Stimulated activated CD4-positive, alpha-beta T cell treated with anti-CD3 and anti-CD28 coated beads, TNF-alpha, amount 100 ng/mL, for 48 hours (primary cell): Measurements from ENCODE around the gene R3HCC1L.

Source experiments
- DNase-seq, 3 donors: peaks; one replicate each; pipeline ENCODE4 v3.0.0-alpha.2; 2020; ENCODE audit warnings: low read depth in 3 of 3

The R3HCC1L gene

GRCh38 chr10:98260350-98260749 is 125.9 kb downstream of the R3HCC1L start:
- no peak for DNase-seq

GRCh38 chr10:98260752-98261151 is 126.3 kb downstream of the R3HCC1L start:
- no peak for DNase-seq

- DNase-seq, result no peak
Observed at GRCh38 chr10:98261436-98262277, 127.2 kb downstream of the R3HCC1L start.

GRCh38 chr10:98262571-98262970 is 128.1 kb downstream of the R3HCC1L start:
- DNase-seq, result no peak

- no peak for DNase-seq
Observed at GRCh38 chr10:98263088-98263487, 128.6 kb downstream of the R3HCC1L start.

GRCh38 chr10:98264378-98265065 is 130.1 kb downstream of the R3HCC1L start:
- no peak for DNase-seq

GRCh38 chr10:98265403-98266378 is 131.2 kb downstream of the R3HCC1L start:
- no peak for DNase-seq

- DNase-seq, result no peak
Observed at GRCh38 chr10:98266647-98267046, 132.2 kb downstream of the R3HCC1L start.

- DNase-seq, result no peak
Observed at GRCh38 chr10:98267069-98267893, 132.8 kb downstream of the R3HCC1L start.

GRCh38 chr10:98267894-98268693 is 133.6 kb downstream of the R3HCC1L start, which contains the start of gene LOXL4:
LOXL4 (minus strand) TSS chr10:98268194; CDS start chr10:98263019, 5,175 bp downstream.
- DNase-seq, result no peak

GRCh38 chr10:98268694-98269431 is 134.4 kb downstream of the R3HCC1L start:
- DNase-seq, result no peak

GRCh38 chr10:98269435-98269912 is 135.0 kb downstream of the R3HCC1L start:
- no peak for DNase-seq

- DNase-seq, result no peak
Observed at GRCh38 chr10:98270073-98270740, 135.8 kb downstream of the R3HCC1L start.

GRCh38 chr10:98270786-98271185 is 136.3 kb downstream of the R3HCC1L start:
- no peak for DNase-seq

GRCh38 chr10:98272245-98272644 is 137.8 kb downstream of the R3HCC1L start:
- no peak for DNase-seq

GRCh38 chr10:98272656-98273055 is 138.2 kb downstream of the R3HCC1L start:
- DNase-seq, result no peak

GRCh38 chr10:98273057-98273850 is 138.8 kb downstream of the R3HCC1L start:
- no peak for DNase-seq

- no peak for DNase-seq
Observed at GRCh38 chr10:98274562-98274961, 140.1 kb downstream of the R3HCC1L start.
